ENCODE measurements around the gene CTXND1. TPM values are rescaled to one million over a fixed set of nuclear protein-coding genes. Genes with fewer than 3 reads are reported as not detected.

The CTXND1 gene
- total RNA-seq, 4 donors from 2014 or later: 0.33 to 0.80 (median 0.56) TPM

- Histone ChIP-seq H3K27ac (replicated peaks in 1 of 4) (no peak overlapping the region), H3K4me1 (no peaks in the 10 kb centered on the region), H3K4me3 (no peak overlapping the region), H3K9me3 (no peaks in the 10 kb centered on the region), H3K36me3 (no peaks in the 10 kb centered on the region), H3K27me3 (peaks cover 0 to 63% (median 0%) of the 10 kb centered on the region in 4 donors)
- intact Hi-C loops (cut with DNase I): no loop called here
- TF ChIP-seq EP300 (IDR thresholded peaks at IDR 0.05) (no peak), POLR2A (IDR thresholded peaks at IDR 0.05; ENCODE audit: low read depth) (no peak), POLR2AphosphoS5 (IDR thresholded peaks at IDR 0.05) (no peak)
- TF ChIP-seq, protein P1, sequence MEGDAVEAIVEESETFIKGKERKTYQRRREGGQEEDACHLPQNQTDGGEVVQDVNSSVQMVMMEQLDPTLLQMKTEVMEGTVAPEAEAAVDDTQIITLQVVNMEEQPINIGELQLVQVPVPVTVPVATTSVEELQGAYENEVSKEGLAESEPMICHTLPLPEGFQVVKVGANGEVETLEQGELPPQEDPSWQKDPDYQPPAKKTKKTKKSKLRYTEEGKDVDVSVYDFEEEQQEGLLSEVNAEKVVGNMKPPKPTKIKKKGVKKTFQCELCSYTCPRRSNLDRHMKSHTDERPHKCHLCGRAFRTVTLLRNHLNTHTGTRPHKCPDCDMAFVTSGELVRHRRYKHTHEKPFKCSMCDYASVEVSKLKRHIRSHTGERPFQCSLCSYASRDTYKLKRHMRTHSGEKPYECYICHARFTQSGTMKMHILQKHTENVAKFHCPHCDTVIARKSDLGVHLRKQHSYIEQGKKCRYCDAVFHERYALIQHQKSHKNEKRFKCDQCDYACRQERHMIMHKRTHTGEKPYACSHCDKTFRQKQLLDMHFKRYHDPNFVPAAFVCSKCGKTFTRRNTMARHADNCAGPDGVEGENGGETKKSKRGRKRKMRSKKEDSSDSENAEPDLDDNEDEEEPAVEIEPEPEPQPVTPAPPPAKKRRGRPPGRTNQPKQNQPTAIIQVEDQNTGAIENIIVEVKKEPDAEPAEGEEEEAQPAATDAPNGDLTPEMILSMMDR (IDR thresholded peaks at IDR 0.05): no peak
- DNase-seq (ENCODE audit: extremely low spot score): peak; percentile 34
- 92% methylated on average over 4 of the region's 4 CpGs for WGBS
Measured at GRCh38 chr15:80240276-80240675, 11.7 kb downstream of the CTXND1 start.

DNA sequence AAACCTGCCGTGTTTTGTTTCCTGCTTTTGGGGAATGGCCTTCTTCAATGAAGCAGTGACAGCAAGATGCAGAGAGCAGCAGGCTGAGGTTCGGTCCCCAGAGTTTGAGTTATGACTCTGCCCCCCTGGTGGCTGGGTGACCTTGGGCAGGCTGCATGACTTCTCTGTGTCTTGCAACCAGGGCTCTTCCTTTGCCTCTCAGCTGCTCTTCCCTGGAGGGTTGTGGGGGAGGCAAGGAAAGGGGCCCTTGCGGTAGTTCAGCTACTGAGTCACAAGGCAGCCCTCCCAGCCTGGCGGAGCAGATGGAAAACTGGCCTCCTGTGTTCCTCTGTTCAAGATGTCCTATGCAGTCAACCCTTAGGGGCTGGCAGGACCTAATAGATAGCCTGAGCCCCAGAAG lies 17.1 kb downstream of the CTXND1 start:
- Histone ChIP-seq H3K4me1 (no peaks in the 10 kb centered on the region), H3K9me3 (no peaks in the 10 kb centered on the region), H3K27ac (replicated peaks in 1 of 4) (no peak overlapping the region), H3K36me3 (no peaks in the 10 kb centered on the region), H3K4me3 (no peak overlapping the region), H3K27me3 (peaks cover 0 to 48% (median 0%) of the 10 kb centered on the region in 4 donors)
- intact Hi-C loops (cut with DNase I): no loop called here
- TF ChIP-seq, protein P1 (IDR thresholded peaks at IDR 0.05): peak; percentile 11 to 31 (median 19)
- no peak for TF ChIP-seq EP300 (IDR thresholded peaks at IDR 0.05)
- peak; percentile 83 for DNase-seq (ENCODE audit: extremely low spot score)
- 56% methylated on average over 4 of the region's 4 CpGs for WGBS

DNA sequence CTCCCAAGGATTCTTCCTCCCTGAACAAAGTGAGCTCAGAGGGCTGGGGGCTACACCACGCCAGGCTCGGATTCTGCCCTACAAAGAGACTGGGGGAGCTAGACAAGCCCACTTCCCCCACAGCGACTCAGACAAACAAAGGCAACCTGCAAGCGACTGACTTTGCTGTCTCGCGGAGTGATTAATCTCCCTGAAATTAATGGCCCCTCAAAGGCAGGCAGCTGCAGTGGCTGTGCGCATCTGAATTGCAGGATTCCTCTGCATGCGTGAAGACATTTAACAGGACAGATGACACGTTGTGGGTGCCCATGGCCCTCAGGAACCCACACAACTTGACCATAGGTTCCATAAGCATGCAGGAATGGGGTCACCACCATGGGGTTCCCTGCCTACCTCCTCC lies 18.4 kb downstream of the CTXND1 start:
- H3K4me3 ChIP-seq: no peak overlapping the region
- H3K36me3 ChIP-seq: no peaks in the 10 kb centered on the region
- H3K27ac ChIP-seq (replicated peaks in 1 of 4): no peak overlapping the region
- intact Hi-C loops (cut with DNase I): no loop called here
- WGBS: 30% methylated on average over 6 of the region's 9 CpGs
- H3K9me3 ChIP-seq: no peaks in the 10 kb centered on the region
- H3K4me1 ChIP-seq: no peaks in the 10 kb centered on the region
- peak; percentile 68 for DNase-seq (ENCODE audit: extremely low spot score)
- H3K27me3 ChIP-seq: peaks cover 0 to 47% (median 0%) of the 10 kb centered on the region in 4 donors
- TF ChIP-seq POLR2A (IDR thresholded peaks at IDR 0.05; ENCODE audit: low read depth) (no peak), EP300 (IDR thresholded peaks at IDR 0.05) (no peak), POLR2AphosphoS5 (IDR thresholded peaks at IDR 0.05) (no peak)
- TF ChIP-seq, protein P1 (IDR thresholded peaks at IDR 0.05): no peak

GRCh38 chr15:80231371-80231770 lies 20.6 kb downstream of the CTXND1 start:
- WGBS: 70% methylated on average over 2 of the region's 2 CpGs
- TF ChIP-seq EP300 (IDR thresholded peaks at IDR 0.05) (no peak), POLR2AphosphoS5 (IDR thresholded peaks at IDR 0.05) (no peak), POLR2A (IDR thresholded peaks at IDR 0.05; ENCODE audit: low read depth) (no peak)
- TF ChIP-seq, protein P1 (IDR thresholded peaks at IDR 0.05): no peak
- no peak overlapping the region for H3K27ac ChIP-seq (replicated peaks in 1 of 4)

GRCh38 chr15:80228959-80229610 lies 22.9 kb downstream of the CTXND1 start:
- WGBS: 90% methylated on average over 7 of the region's 7 CpGs
- no peaks in the 10 kb centered on the region for H3K4me1 ChIP-seq
- H3K27me3 ChIP-seq: peaks cover 0 to 32% (median 0%) of the 10 kb centered on the region in 4 donors
- no peaks in the 10 kb centered on the region for H3K9me3 ChIP-seq
- H3K4me3 ChIP-seq: no peak overlapping the region
- intact Hi-C loops (cut with DNase I): no loop called here
- no peak overlapping the region for H3K27ac ChIP-seq (replicated peaks in 1 of 4)
- no peaks in the 10 kb centered on the region for H3K36me3 ChIP-seq
- TF ChIP-seq, protein P1 (IDR thresholded peaks at IDR 0.05): no peak
- TF ChIP-seq POLR2AphosphoS5 (IDR thresholded peaks at IDR 0.05) (no peak), EP300 (IDR thresholded peaks at IDR 0.05) (no peak), POLR2A (IDR thresholded peaks at IDR 0.05; ENCODE audit: low read depth) (no peak)
- DNase-seq (ENCODE audit: extremely low spot score): peak; percentile 82

More at GRCh38 chr15:80231371-80231770, 20.6 kb downstream of the CTXND1 start:
- intact Hi-C loops (cut with DNase I): no loop called here
- H3K9me3 ChIP-seq: no peaks in the 10 kb centered on the region
- H3K36me3 ChIP-seq: no peaks in the 10 kb centered on the region
- peaks cover 0 to 51% (median 0%) of the 10 kb centered on the region in 4 donors for H3K27me3 ChIP-seq
- no peaks in the 10 kb centered on the region for H3K4me1 ChIP-seq
- no peak overlapping the region for H3K4me3 ChIP-seq
- no peak for DNase-seq (ENCODE audit: extremely low spot score)

Data from esophagus muscularis mucosa (tissue), 4 donors.